ENCODE results near the gene SORCS2. TPM values are rescaled to one million over a fixed set of nuclear protein-coding genes. Genes with fewer than 3 reads are reported as not detected.

The SORCS2 gene
- total RNA-seq, 4 donors from 2014 or later = 0.53 to 9.9 (median 0.90) TPM

- H3K4me1 ChIP-seq = no peaks in the 10 kb centered on the region
- no peak for TF ChIP-seq POLR2A (IDR thresholded peaks at IDR 0.05)
- no peak for TF ChIP-seq CTCF (IDR thresholded peaks at IDR 0.05)
- no peaks in the 10 kb centered on the region for H3K27me3 ChIP-seq
- H3K9me3 ChIP-seq = no peaks in the 10 kb centered on the region
- no peak for DNase-seq
- no peak overlapping the region for H3K4me3 ChIP-seq
- no peaks in the 10 kb centered on the region for H3K36me3 ChIP-seq
- H3K27ac ChIP-seq = no peak overlapping the region
These were observed 247.4 kb downstream of the SORCS2 start for GRCh38 chr4:7439699-7440098.

- Histone ChIP-seq H3K27ac (no peak overlapping the region), H3K27me3 (no peaks in the 10 kb centered on the region), H3K36me3 (no peaks in the 10 kb centered on the region), H3K4me3 (no peak overlapping the region), H3K4me1 (no peaks in the 10 kb centered on the region), H3K9me3 (no peaks in the 10 kb centered on the region)
- TF ChIP-seq CTCF (IDR thresholded peaks at IDR 0.05) = no peak
- TF ChIP-seq POLR2A (IDR thresholded peaks at IDR 0.05) = no peak
- no peak for DNase-seq
These were observed 248.9 kb downstream of the SORCS2 start for GRCh38 chr4:7441201-7441600.

- Histone ChIP-seq H3K27me3 (no peaks in the 10 kb centered on the region), H3K4me3 (no peak overlapping the region)
These were observed 250.3 kb downstream of the SORCS2 start for GRCh38 chr4:7442574-7443162.

GRCh38 chr4:7444314-7444713 lies 252.0 kb downstream of the SORCS2 start:
- TF ChIP-seq POLR2A (IDR thresholded peaks at IDR 0.05) = no peak
- TF ChIP-seq CTCF (IDR thresholded peaks at IDR 0.05) = no peak
- Histone ChIP-seq H3K9me3 (no peaks in the 10 kb centered on the region), H3K36me3 (no peaks in the 10 kb centered on the region), H3K4me1 (no peaks in the 10 kb centered on the region), H3K4me3 (no peak overlapping the region), H3K27ac (no peak overlapping the region), H3K27me3 (no peaks in the 10 kb centered on the region)
- DNase-seq = no peak

More at GRCh38 chr4:7442574-7443162, 250.3 kb downstream of the SORCS2 start:
- no peak for TF ChIP-seq CTCF (IDR thresholded peaks at IDR 0.05)
- TF ChIP-seq POLR2A (IDR thresholded peaks at IDR 0.05) = no peak
- no peak for DNase-seq
- H3K36me3 ChIP-seq = no peaks in the 10 kb centered on the region
- no peaks in the 10 kb centered on the region for H3K9me3 ChIP-seq
- no peak overlapping the region for H3K27ac ChIP-seq
- no peaks in the 10 kb centered on the region for H3K4me1 ChIP-seq

- TF ChIP-seq POLR2A (IDR thresholded peaks at IDR 0.05) (no peak), CTCF (IDR thresholded peaks at IDR 0.05) (no peak)
- Histone ChIP-seq H3K27ac (no peak overlapping the region), H3K9me3 (no peaks in the 10 kb centered on the region), H3K36me3 (no peaks in the 10 kb centered on the region), H3K27me3 (no peaks in the 10 kb centered on the region), H3K4me3 (no peak overlapping the region), H3K4me1 (no peaks in the 10 kb centered on the region)
- DNase-seq = no peak
These were observed 252.4 kb downstream of the SORCS2 start for GRCh38 chr4:7444731-7445130.

GRCh38 chr4:7447236-7447635 lies 254.9 kb downstream of the SORCS2 start:
- no peak for TF ChIP-seq POLR2A (IDR thresholded peaks at IDR 0.05)
- no peak for TF ChIP-seq CTCF (IDR thresholded peaks at IDR 0.05)
- H3K27me3 ChIP-seq = no peaks in the 10 kb centered on the region
- no peaks in the 10 kb centered on the region for H3K4me1 ChIP-seq
- H3K27ac ChIP-seq = no peak overlapping the region
- no peak overlapping the region for H3K4me3 ChIP-seq
- H3K9me3 ChIP-seq = no peaks in the 10 kb centered on the region
- DNase-seq = no peak
- no peaks in the 10 kb centered on the region for H3K36me3 ChIP-seq

Data from Peyer's patch (tissue), 4 donors.